ENCODE data around the gene VSTM2B. TPM values are rescaled to one million over a fixed set of nuclear protein-coding genes. Genes with fewer than 3 reads are reported as not detected.

The VSTM2B gene
- total RNA-seq, 1 donor from 2014 or later = not detected

- no peaks in the 10 kb centered on the region for H3K9me3 Mint-ChIP-seq (ENCODE audit: low read depth)
- DNase-seq (ENCODE audit: low spot score) = no peak
- TF ChIP-seq CTCF (IDR thresholded peaks at IDR 0.05) = no peak
- no peaks in the 10 kb centered on the region for H3K36me3 Mint-ChIP-seq (ENCODE audit: low read depth)
- no peak overlapping the region for H3K27ac Mint-ChIP-seq (ENCODE audit: unreplicated experiment)
- H3K4me3 Mint-ChIP-seq (ENCODE audit: unreplicated experiment) = no peak overlapping the region
- no peaks in the 10 kb centered on the region for H3K4me1 Mint-ChIP-seq (ENCODE audit: low read depth)
- peaks cover 31% of the 10 kb centered on the region for H3K27me3 Mint-ChIP-seq (ENCODE audit: low read depth)
These were observed 43.5 kb downstream of the VSTM2B start for GRCh38 chr19:29569038-29569911.

- no peaks in the 10 kb centered on the region for H3K9me3 Mint-ChIP-seq (ENCODE audit: low read depth)
- H3K27ac Mint-ChIP-seq (ENCODE audit: unreplicated experiment) = no peak overlapping the region
These were observed 45.4 kb downstream of the VSTM2B start for GRCh38 chr19:29571181-29571580.

GRCh38 chr19:29573486-29573885 is 47.7 kb downstream of the VSTM2B start:
- Mint-ChIP-seq H3K36me3 (ENCODE audit: low read depth) (no peaks in the 10 kb centered on the region), H3K4me3 (ENCODE audit: unreplicated experiment) (no peak overlapping the region), H3K9me3 (ENCODE audit: low read depth) (no peaks in the 10 kb centered on the region), H3K4me1 (ENCODE audit: low read depth) (no peaks in the 10 kb centered on the region), H3K27ac (ENCODE audit: unreplicated experiment) (no peak overlapping the region), H3K27me3 (ENCODE audit: low read depth) (peaks cover 47% of the 10 kb centered on the region)
- DNase-seq (ENCODE audit: low spot score) = no peak
- no peak for TF ChIP-seq CTCF (IDR thresholded peaks at IDR 0.05)

More at GRCh38 chr19:29571181-29571580, 45.4 kb downstream of the VSTM2B start:
- no peaks in the 10 kb centered on the region for H3K4me1 Mint-ChIP-seq (ENCODE audit: low read depth)
- no peak for TF ChIP-seq CTCF (IDR thresholded peaks at IDR 0.05)
- no peaks in the 10 kb centered on the region for H3K36me3 Mint-ChIP-seq (ENCODE audit: low read depth)
- peaks cover 32% of the 10 kb centered on the region for H3K27me3 Mint-ChIP-seq (ENCODE audit: low read depth)
- H3K4me3 Mint-ChIP-seq (ENCODE audit: unreplicated experiment) = no peak overlapping the region
- DNase-seq (ENCODE audit: low spot score) = no peak

GRCh38 chr19:29574510-29574909 is 48.7 kb downstream of the VSTM2B start:
- Mint-ChIP-seq H3K27ac (ENCODE audit: unreplicated experiment) (no peak overlapping the region), H3K4me3 (ENCODE audit: unreplicated experiment) (no peak overlapping the region), H3K27me3 (ENCODE audit: low read depth) (peaks cover 54% of the 10 kb centered on the region), H3K9me3 (ENCODE audit: low read depth) (no peaks in the 10 kb centered on the region), H3K36me3 (ENCODE audit: low read depth) (no peaks in the 10 kb centered on the region), H3K4me1 (ENCODE audit: low read depth) (no peaks in the 10 kb centered on the region)
- no peak for TF ChIP-seq CTCF (IDR thresholded peaks at IDR 0.05)
- no peak for DNase-seq (ENCODE audit: low spot score)

- Mint-ChIP-seq H3K27ac (ENCODE audit: unreplicated experiment) (no peak overlapping the region), H3K4me1 (ENCODE audit: low read depth) (no peaks in the 10 kb centered on the region), H3K9me3 (ENCODE audit: low read depth) (no peaks in the 10 kb centered on the region), H3K4me3 (ENCODE audit: unreplicated experiment) (no peak overlapping the region), H3K27me3 (ENCODE audit: low read depth) (peaks cover 56% of the 10 kb centered on the region), H3K36me3 (ENCODE audit: low read depth) (no peaks in the 10 kb centered on the region)
- no peak for DNase-seq (ENCODE audit: low spot score)
- TF ChIP-seq CTCF (IDR thresholded peaks at IDR 0.05) = no peak
These were observed 50.3 kb downstream of the VSTM2B start for GRCh38 chr19:29576046-29576606.

Measured in chondrocyte (in vitro differentiated cells).